Measurements from ENCODE around the gene HLA-DMB. TPM values are rescaled to one million over a fixed set of nuclear protein-coding genes. Genes with fewer than 3 reads are reported as not detected.

The HLA-DMB gene
- total and polyA plus RNA-seq, 10 of the 15 experiments (the other 5 are each of a cell fraction or from before 2014, with no cell fraction given), result 114 to 173 (median 150) TPM

- TF ChIP-seq SMAD5 (IDR thresholded peaks at IDR 0.05; ENCODE audit: low read depth) (peak; percentile 99), IRF5 (IDR thresholded peaks at IDR 0.05; ENCODE audit: borderline replicate concordance) (no peak), ATF3 (IDR thresholded peaks at IDR 0.05; ENCODE audit: borderline replicate concordance, extremely low read depth, low read depth, low read length) (no peak), EP300 (IDR thresholded peaks at IDR 0.05; ENCODE audit: borderline replicate concordance in 1 of 2, control insufficient read depth in 1 of 2, low read depth in 2 of 2, low read length in 2 of 2) (peak; percentile 37; a peak in 2 of 4 replicates), NRF1 (conservative IDR thresholded peaks at IDR 0.05; ENCODE audit: low read depth, low read length) (peak; percentile 65), E4F1 (IDR thresholded peaks at IDR 0.05; ENCODE audit: borderline replicate concordance, partially characterized antibody) (peak; percentile 78), ATF7 (IDR thresholded peaks at IDR 0.05; ENCODE audit: low read depth) (peak; percentile 100), TCF7 (IDR thresholded peaks at IDR 0.05; ENCODE audit: borderline replicate concordance) (peak; percentile 37; the same call in 1 of the 2 replicates), FOXM1 (IDR thresholded peaks at IDR 0.05; ENCODE audit: low read depth, low read length) (no peak), BCL3 (IDR thresholded peaks at IDR 0.05; ENCODE audit: borderline replicate concordance, insufficient read depth, low read depth, low read length, poor library complexity, severe bottlenecking) (peak; percentile 58), MLLT1 (IDR thresholded peaks at IDR 0.05) (no peak; the same call in none of the 2 replicates), TCF3 (IDR thresholded peaks at IDR 0.05; ENCODE audit: borderline replicate concordance, insufficient read depth, low read depth, low read length) (peak; percentile 96), ZSCAN29 (IDR thresholded peaks at IDR 0.05) (no peak; the same call in 1 of the 2 replicates), FOS (IDR thresholded peaks at IDR 0.05; ENCODE audit: borderline replicate concordance, extremely low read depth, insufficient read length) (no peak), JUNB (IDR thresholded peaks at IDR 0.05) (peak; percentile 11; the same call in 1 of the 2 replicates), PAX8 (IDR thresholded peaks at IDR 0.05) (peak; percentile 82; the same call in 1 of the 2 replicates), SPI1 (IDR thresholded peaks at IDR 0.05; ENCODE audit: borderline replicate concordance, insufficient read depth, low read depth, low read length) (peak; percentile 69), CHD4 (IDR thresholded peaks at IDR 0.05) (no peak), ZBED1 (IDR thresholded peaks at IDR 0.05; ENCODE audit: borderline replicate concordance) (peak; percentile 98), NR2C2 (IDR thresholded peaks at IDR 0.05; ENCODE audit: borderline replicate concordance, control insufficient read depth, insufficient read length, low read depth) (no peak), POLR2AphosphoS5 (IDR thresholded peaks at IDR 0.05; ENCODE audit: low read length) (peak; percentile 100), BCL11A (IDR thresholded peaks at IDR 0.05; ENCODE audit: low read depth, low read length) (peak; percentile 4; the same call in 1 of the 2 replicates)
These were observed 30.9 kb upstream of the HLA-DMB start (continued) for GRCh38 chr6:32971581-32972352.

Data from GM12878 (cell line).